ENCODE data around the gene ZNF513. TPM values are rescaled to one million over a fixed set of nuclear protein-coding genes. Genes with fewer than 3 reads are reported as not detected.

ZNF513 gene
- polyA plus RNA-seq, 1 donor (not counting 4 experiments of a cell fraction or from before 2014, with no cell fraction given) = 8.9 TPM

DNA sequence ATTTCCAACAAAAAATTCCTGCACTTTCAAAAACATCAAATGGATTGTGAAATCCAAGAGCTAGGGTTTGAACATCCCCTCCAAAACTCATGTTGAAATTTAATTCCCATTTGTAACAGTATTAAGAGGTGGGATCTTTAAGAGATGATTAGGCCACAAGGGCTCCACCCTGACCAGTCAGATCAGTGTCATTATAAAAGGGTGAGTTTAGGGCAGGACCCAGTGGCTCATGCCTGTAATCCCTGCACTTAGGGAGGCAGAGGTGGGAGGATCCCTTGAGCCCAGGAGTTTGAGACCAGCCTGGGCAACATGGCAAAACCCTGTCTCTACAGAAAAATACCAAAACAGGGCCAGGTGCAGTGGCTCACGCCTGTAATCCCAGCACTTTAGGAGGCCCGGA is 32.9 kb downstream of the ZNF513 start:
- H3K27ac ChIP-seq (ENCODE audit: control insufficient read depth, insufficient read depth, low read length) = no peak overlapping the region
- TF ChIP-seq EZH2 (IDR thresholded peaks at IDR 0.05; ENCODE audit: low read length) = no peak
- TF ChIP-seq, protein P1, sequence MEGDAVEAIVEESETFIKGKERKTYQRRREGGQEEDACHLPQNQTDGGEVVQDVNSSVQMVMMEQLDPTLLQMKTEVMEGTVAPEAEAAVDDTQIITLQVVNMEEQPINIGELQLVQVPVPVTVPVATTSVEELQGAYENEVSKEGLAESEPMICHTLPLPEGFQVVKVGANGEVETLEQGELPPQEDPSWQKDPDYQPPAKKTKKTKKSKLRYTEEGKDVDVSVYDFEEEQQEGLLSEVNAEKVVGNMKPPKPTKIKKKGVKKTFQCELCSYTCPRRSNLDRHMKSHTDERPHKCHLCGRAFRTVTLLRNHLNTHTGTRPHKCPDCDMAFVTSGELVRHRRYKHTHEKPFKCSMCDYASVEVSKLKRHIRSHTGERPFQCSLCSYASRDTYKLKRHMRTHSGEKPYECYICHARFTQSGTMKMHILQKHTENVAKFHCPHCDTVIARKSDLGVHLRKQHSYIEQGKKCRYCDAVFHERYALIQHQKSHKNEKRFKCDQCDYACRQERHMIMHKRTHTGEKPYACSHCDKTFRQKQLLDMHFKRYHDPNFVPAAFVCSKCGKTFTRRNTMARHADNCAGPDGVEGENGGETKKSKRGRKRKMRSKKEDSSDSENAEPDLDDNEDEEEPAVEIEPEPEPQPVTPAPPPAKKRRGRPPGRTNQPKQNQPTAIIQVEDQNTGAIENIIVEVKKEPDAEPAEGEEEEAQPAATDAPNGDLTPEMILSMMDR (optimal IDR thresholded peaks at IDR 0.05 in 1 of 3, IDR thresholded peaks at IDR 0.05 in 1 of 3, conservative IDR thresholded peaks at IDR 0.05 in 1 of 3; ENCODE audit: extremely low read depth in 1 of 3, insufficient read depth in 2 of 3, low read length in 3 of 3) = no peak
- no peaks in the 10 kb centered on the region for H4K20me1 ChIP-seq (ENCODE audit: control insufficient read depth, extremely low read depth, insufficient read depth, low read length)
- H3K9me1 ChIP-seq (ENCODE audit: control insufficient read depth, extremely low read depth, insufficient read depth, low read length) = no peaks in the 10 kb centered on the region
- DNase-seq (ENCODE audit: low read depth, low spot score) (no peak), FAIRE-seq (no peak)
- dilution Hi-C loops (cut with MboI; ENCODE audit: extremely low pct_ligation_motif_present, low sequenced_read_pairs) = no loop called here
- no peak overlapping the region for H3K4me2 ChIP-seq (ENCODE audit: control insufficient read depth, extremely low read depth, insufficient read depth, low read depth, low read length)
- no peaks in the 10 kb centered on the region for H3K9me3 ChIP-seq (ENCODE audit: control insufficient read depth, low read depth, low read length)
- no peak overlapping the region for H3K9ac ChIP-seq (ENCODE audit: control insufficient read depth, extremely low read depth, insufficient read depth, low read length)
- H2AFZ ChIP-seq (ENCODE audit: control insufficient read depth, low read length) = no peak overlapping the region
- H3K4me3 ChIP-seq (ENCODE audit: control insufficient read depth in 2 of 3, extremely low read depth in 1 of 3, insufficient read depth in 2 of 3, low read depth in 1 of 3, low read length in 3 of 3) = no peak overlapping the region
- no peaks in the 10 kb centered on the region for H3K4me1 ChIP-seq (ENCODE audit: control insufficient read depth, extremely low read depth, insufficient read depth, low read length)
- H3K27me3 ChIP-seq (ENCODE audit: control insufficient read depth, extremely low read depth, insufficient read depth, low read length) = no peaks in the 10 kb centered on the region
- peaks cover 82% of the 10 kb centered on the region for H3K79me2 ChIP-seq (ENCODE audit: control insufficient read depth, insufficient read depth, low read length)
- peaks cover 8 to 11% of the 10 kb centered on the region in 2 experiments for H3K36me3 ChIP-seq (ENCODE audit: control insufficient read depth in 2 of 2, extremely low read depth in 1 of 2, insufficient read depth in 2 of 2, low read length in 2 of 2)

GRCh38 chr2:27336173-27336572 is 44.4 kb downstream of the ZNF513 start:
- Histone ChIP-seq H3K79me2 (ENCODE audit: control insufficient read depth, insufficient read depth, low read length) (no peaks in the 10 kb centered on the region), H3K9me3 (ENCODE audit: control insufficient read depth, low read depth, low read length) (no peaks in the 10 kb centered on the region), H3K9ac (ENCODE audit: control insufficient read depth, extremely low read depth, insufficient read depth, low read length) (no peak overlapping the region), H4K20me1 (ENCODE audit: control insufficient read depth, extremely low read depth, insufficient read depth, low read length) (no peaks in the 10 kb centered on the region), H3K4me3 (ENCODE audit: control insufficient read depth in 2 of 3, extremely low read depth in 1 of 3, insufficient read depth in 2 of 3, low read depth in 1 of 3, low read length in 3 of 3) (no peak overlapping the region), H3K4me2 (ENCODE audit: control insufficient read depth, extremely low read depth, insufficient read depth, low read depth, low read length) (no peak overlapping the region), H2AFZ (ENCODE audit: control insufficient read depth, low read length) (no peak overlapping the region), H3K27ac (ENCODE audit: control insufficient read depth, insufficient read depth, low read length) (no peak overlapping the region), H3K9me1 (ENCODE audit: control insufficient read depth, extremely low read depth, insufficient read depth, low read length) (no peaks in the 10 kb centered on the region), H3K27me3 (ENCODE audit: control insufficient read depth, extremely low read depth, insufficient read depth, low read length) (no peaks in the 10 kb centered on the region), H3K4me1 (ENCODE audit: control insufficient read depth, extremely low read depth, insufficient read depth, low read length) (no peaks in the 10 kb centered on the region), H3K36me3 (ENCODE audit: control insufficient read depth in 2 of 2, extremely low read depth in 1 of 2, insufficient read depth in 2 of 2, low read length in 2 of 2) (peaks cover 39 to 41% of the 10 kb centered on the region in 2 experiments)
- FAIRE-seq (no peak), DNase-seq (ENCODE audit: low read depth, low spot score) (no peak)
- TF ChIP-seq, protein P1 (optimal IDR thresholded peaks at IDR 0.05 in 1 of 3, IDR thresholded peaks at IDR 0.05 in 1 of 3, conservative IDR thresholded peaks at IDR 0.05 in 1 of 3; ENCODE audit: extremely low read depth in 1 of 3, insufficient read depth in 2 of 3, low read length in 3 of 3) = no peak
- TF ChIP-seq EZH2 (IDR thresholded peaks at IDR 0.05; ENCODE audit: low read length) = no peak
- dilution Hi-C loops (cut with MboI; ENCODE audit: extremely low pct_ligation_motif_present, low sequenced_read_pairs) = no loop called here

All from keratinocyte (primary cell).